Naive B cell (primary cell): ENCODE measurements around the gene KCNAB1. TPM values are rescaled to one million over a fixed set of nuclear protein-coding genes. Genes with fewer than 3 reads are reported as not detected.
A peak's percentile ranks its signal among the peaks of the same experiment; 100 is the strongest.

Experiments used
- ATAC-seq, 2 donors: fragments of 150-1000 bp; cut with Tn5 transposase; 2 replicates each; pipeline ENCODE4 v1.10.0; 2021; ENCODE audit warnings: low read depth in 2 of 2, mild to moderate bottlenecking in 2 of 2, moderate library complexity in 2 of 2
- DNase-seq: peaks from one replicate; pipeline ENCODE4 v3.0.0; 2022
- H3K27ac Mint-ChIP-seq, 6 donors: one replicate each; pipeline ENCODE4 v1.8.0; 2020 to 2022; ENCODE audit warnings: mild to moderate bottlenecking in 6 of 6, mixed read lengths in 6 of 6, moderate library complexity in 5 of 6, inconsistent platforms in 2 of 6
- H3K27me3 Mint-ChIP-seq, 3 donors: one replicate each; pipeline ENCODE4 v1.8.0; 2021 to 2022; ENCODE audit warnings: mixed read lengths in 3 of 3, mild to moderate bottlenecking in 1 of 3
- H3K36me3 Mint-ChIP-seq, 2 donors: one replicate each; pipeline ENCODE4 v1.8.0; 2020 to 2022; ENCODE audit warnings: mixed read lengths in 2 of 2, inconsistent platforms in 1 of 2, mild to moderate bottlenecking in 1 of 2
- H3K4me1 Mint-ChIP-seq, 3 donors: one replicate each; pipeline ENCODE4 v1.8.0; 2020 to 2022; ENCODE audit warnings: mixed read lengths in 3 of 3, inconsistent platforms in 1 of 3, mild to moderate bottlenecking in 1 of 3, moderate library complexity in 1 of 3
- H3K4me3 Mint-ChIP-seq, 8 donors: one replicate each; pipeline ENCODE4 v1.8.0; 2020 to 2022; ENCODE audit warnings: mild to moderate bottlenecking in 8 of 8, mixed read lengths in 8 of 8, moderate library complexity in 8 of 8, inconsistent platforms in 2 of 8
- H3K9me3 Mint-ChIP-seq, 7 donors: one replicate each; pipeline ENCODE4 v1.8.0; 2020 to 2022; ENCODE audit warnings: mixed read lengths in 7 of 7, mild to moderate bottlenecking in 5 of 7, inconsistent platforms in 2 of 7, moderate library complexity in 1 of 7
- polyA plus RNA-seq, 6 donors: library from polyadenylated mRNA; unstranded; fragments of 300-500 nt; fragmentation: Illumina TruSeq; gene quantifications; one replicate each; pipeline ENCODE4 v1.2.3, GENCODE V29; 2021; ENCODE audit warnings: low read depth in 6 of 6

Gene KCNAB1
- polyA plus RNA-seq, 6 donors from 2014 or later, result 0.05 to 0.30 (median 0.19) TPM; not detected in 1

GRCh38 chr3:156145866-156146265 is 25.5 kb downstream of the KCNAB1 start:
- no peak for DNase-seq
- Mint-ChIP-seq H3K27ac (no peak overlapping the region), H3K27me3 (peaks cover 9 to 26% (median 19%) of the 10 kb centered on the region in 3 donors), H3K9me3 (no peaks in the 10 kb centered on the region), H3K4me3 (no peak overlapping the region), H3K4me1 (peaks cover 0 to 5% (median 0%) of the 10 kb centered on the region in 3 donors), H3K36me3 (no peaks in the 10 kb centered on the region)
- no peak for ATAC-seq

GRCh38 chr3:156148345-156148945 is 28.1 kb downstream of the KCNAB1 start:
- peaks cover 7 to 12% (median 9%) of the 10 kb centered on the region in 3 donors for H3K27me3 Mint-ChIP-seq
- H3K27ac Mint-ChIP-seq, result no peak overlapping the region
- DNase-seq, result no peak
- no peaks in the 10 kb centered on the region for H3K9me3 Mint-ChIP-seq
- H3K4me3 Mint-ChIP-seq, result no peak overlapping the region
- peaks cover 0 to 5% (median 0%) of the 10 kb centered on the region in 3 donors for H3K4me1 Mint-ChIP-seq
- ATAC-seq, result no peak
- H3K36me3 Mint-ChIP-seq, result no peaks in the 10 kb centered on the region

GRCh38 chr3:156148946-156149381 is 28.6 kb downstream of the KCNAB1 start:
- Mint-ChIP-seq H3K9me3 (no peaks in the 10 kb centered on the region), H3K36me3 (no peaks in the 10 kb centered on the region), H3K27me3 (peaks cover 7 to 12% (median 9%) of the 10 kb centered on the region in 3 donors), H3K27ac (peak overlapping the region in 1 of 6 donors; percentile 17), H3K4me1 (peaks cover 0 to 5% (median 0%) of the 10 kb centered on the region in 3 donors), H3K4me3 (peak overlapping the region in 1 of 8 donors; percentile 9)
- ATAC-seq, result peak in 1 of 2 donors; percentile 28
- no peak for DNase-seq

GRCh38 chr3:156149876-156150275 is 29.5 kb downstream of the KCNAB1 start:
- Mint-ChIP-seq H3K27me3 (peaks cover 0 to 11% (median under 1%) of the 10 kb centered on the region in 3 donors), H3K9me3 (no peaks in the 10 kb centered on the region), H3K4me3 (no peak overlapping the region), H3K4me1 (peaks cover 0 to 5% (median 0%) of the 10 kb centered on the region in 3 donors), H3K36me3 (no peaks in the 10 kb centered on the region), H3K27ac (no peak overlapping the region)
- ATAC-seq (no peak), DNase-seq (no peak)

GRCh38 chr3:156150434-156151066 is 30.2 kb downstream of the KCNAB1 start:
- peaks cover 0 to 5% (median 4%) of the 10 kb centered on the region in 3 donors for H3K27me3 Mint-ChIP-seq
- peaks cover 0 to 5% (median 0%) of the 10 kb centered on the region in 3 donors for H3K4me1 Mint-ChIP-seq
- ATAC-seq, result peak; percentile 34 to 47
- no peak overlapping the region for H3K27ac Mint-ChIP-seq
- H3K4me3 Mint-ChIP-seq, result no peak overlapping the region
- peaks cover 2 to 5% of the 10 kb centered on the region in 2 donors for H3K36me3 Mint-ChIP-seq
- peak; percentile 32 for DNase-seq
- peaks cover 0 to 3% (median 2%) of the 10 kb centered on the region in 7 donors for H3K9me3 Mint-ChIP-seq

- Mint-ChIP-seq H3K4me1 (peaks cover 0 to 5% (median 0%) of the 10 kb centered on the region in 3 donors), H3K27ac (peak overlapping the region in 1 of 6 donors; percentile 52)
- no peak for ATAC-seq
Observed at GRCh38 chr3:156151824-156152428, 31.5 kb downstream of the KCNAB1 start.

GRCh38 chr3:156158656-156159295 is 38.4 kb downstream of the KCNAB1 start:
- H3K27ac Mint-ChIP-seq, result no peak overlapping the region
- H3K4me3 Mint-ChIP-seq, result no peak overlapping the region
- DNase-seq (no peak), ATAC-seq (no peak)
- peaks cover 5 to 12% (median 12%) of the 10 kb centered on the region in 3 donors for H3K4me1 Mint-ChIP-seq
- H3K36me3 Mint-ChIP-seq, result peaks cover 3 to 9% of the 10 kb centered on the region in 2 donors
- peaks cover 0 to 8% (median 5%) of the 10 kb centered on the region in 7 donors for H3K9me3 Mint-ChIP-seq
- H3K27me3 Mint-ChIP-seq, result peaks cover 0 to 6% (median 4%) of the 10 kb centered on the region in 3 donors

More at GRCh38 chr3:156151824-156152428, 31.5 kb downstream of the KCNAB1 start:
- Mint-ChIP-seq H3K9me3 (peaks cover 0 to 8% (median 5%) of the 10 kb centered on the region in 7 donors), H3K4me3 (no peak overlapping the region), H3K36me3 (peaks cover 3 to 9% of the 10 kb centered on the region in 2 donors), H3K27me3 (peaks cover 0 to 6% (median 3%) of the 10 kb centered on the region in 3 donors)
- no peak for DNase-seq

- no peak for DNase-seq
Observed at GRCh38 chr3:156160647-156161046, 40.3 kb downstream of the KCNAB1 start.

GRCh38 chr3:156161172-156161571 is 40.8 kb downstream of the KCNAB1 start:
- H3K4me3 Mint-ChIP-seq, result peak overlapping the region in 3 of 8 donors; percentile 0 to 60 (median 7)
- H3K27ac Mint-ChIP-seq, result peak overlapping the region in 1 of 6 donors; percentile 6
- ATAC-seq (peak; percentile 18 to 58), DNase-seq (no peak)
- H3K27me3 Mint-ChIP-seq, result peaks cover 0 to 4% (median 0%) of the 10 kb centered on the region in 3 donors
- H3K4me1 Mint-ChIP-seq, result peaks cover 5 to 12% (median 12%) of the 10 kb centered on the region in 3 donors
- peaks cover 0 to 2% (median 0%) of the 10 kb centered on the region in 7 donors for H3K9me3 Mint-ChIP-seq
- no peaks in the 10 kb centered on the region for H3K36me3 Mint-ChIP-seq

More at GRCh38 chr3:156160647-156161046, 40.3 kb downstream of the KCNAB1 start:
- peaks cover 0 to 4% (median 1%) of the 10 kb centered on the region in 3 donors for H3K27me3 Mint-ChIP-seq
- H3K9me3 Mint-ChIP-seq, result peaks cover 0 to 4% (median under 1%) of the 10 kb centered on the region in 7 donors
- H3K27ac Mint-ChIP-seq, result peak overlapping the region in 1 of 6 donors; percentile 0
- peak; percentile 27 to 35 for ATAC-seq
- peak overlapping the region in 5 of 8 donors; percentile 0 to 9 (median 4) for H3K4me3 Mint-ChIP-seq
- peaks cover 5 to 12% (median 12%) of the 10 kb centered on the region in 3 donors for H3K4me1 Mint-ChIP-seq
- H3K36me3 Mint-ChIP-seq, result peaks cover under 1 to 3% of the 10 kb centered on the region in 2 donors

GRCh38 chr3:156163848-156164247 is 43.5 kb downstream of the KCNAB1 start:
- DNase-seq (no peak), ATAC-seq (no peak)
- Mint-ChIP-seq H3K4me3 (no peak overlapping the region), H3K4me1 (peaks cover 5 to 12% (median 12%) of the 10 kb centered on the region in 3 donors), H3K36me3 (no peaks in the 10 kb centered on the region), H3K27me3 (peaks cover 0 to 6% (median 5%) of the 10 kb centered on the region in 3 donors), H3K27ac (no peak overlapping the region), H3K9me3 (no peaks in the 10 kb centered on the region)

GRCh38 chr3:156166808-156167207 is 46.4 kb downstream of the KCNAB1 start:
- DNase-seq (no peak), ATAC-seq (no peak)
- no peaks in the 10 kb centered on the region for H3K4me1 Mint-ChIP-seq
- H3K4me3 Mint-ChIP-seq, result no peak overlapping the region
- peaks cover 0 to 5% of the 10 kb centered on the region in 2 donors for H3K36me3 Mint-ChIP-seq
- no peak overlapping the region for H3K27ac Mint-ChIP-seq
- H3K27me3 Mint-ChIP-seq, result peaks cover 9 to 18% (median 15%) of the 10 kb centered on the region in 3 donors
- peaks cover 0 to 7% (median 0%) of the 10 kb centered on the region in 7 donors for H3K9me3 Mint-ChIP-seq

GRCh38 chr3:156170571-156170970 is 50.2 kb downstream of the KCNAB1 start:
- peaks cover 0 to 5% of the 10 kb centered on the region in 2 donors for H3K36me3 Mint-ChIP-seq
- H3K9me3 Mint-ChIP-seq, result peaks cover 0 to 7% (median 0%) of the 10 kb centered on the region in 7 donors
- H3K27me3 Mint-ChIP-seq, result peaks cover 9 to 18% (median 15%) of the 10 kb centered on the region in 3 donors

More at GRCh38 chr3:156170571-156170970, 50.2 kb downstream of the KCNAB1 start:
- no peak for ATAC-seq
- H3K27ac Mint-ChIP-seq, result no peak overlapping the region
- H3K4me3 Mint-ChIP-seq, result no peak overlapping the region
- H3K4me1 Mint-ChIP-seq, result no peaks in the 10 kb centered on the region
- no peak for DNase-seq
